Caco-2 (cell line): ENCODE results near the gene CUTA. TPM values are rescaled to one million over a fixed set of nuclear protein-coding genes. Genes with fewer than 3 reads are reported as not detected.

Experiments used
- BruUV-seq: library from RNA; stranded (reverse); fragments of 400-500 nt; replicated peaks from 2 replicates; lab custom pipeline; 2021; lab: Mats Ljungman, UMichigan
- CTCF ChIA-PET: fragments of 300-600 bp; sonication (Branson Sonifier 250); formaldehyde crosslinking; loops from one replicate; lab custom pipeline; 2022; ENCODE audit warnings: antibody characterized with exemption; lab: Charles Lee
- POLR2A ChIA-PET: fragments of 300-600 bp; sonication (Branson Sonifier 250); formaldehyde crosslinking; loops from one replicate; lab custom pipeline; 2022; ENCODE audit warnings: antibody characterized with exemption; lab: Charles Lee
- DNase-seq, 2 experiments: peaks; one replicate each; pipeline versions ENCODE4 v3.0.0 to v3.0.0-alpha.2; 2020 to 2022
- H3K27me3 ChIP-seq: replicated peaks from 2 replicates; pipeline ENCODE4 v1.6.0; 2011; ENCODE audit warnings: low read length; ENCODE audit not compliant: control insufficient read depth, insufficient read depth
- H3K36me3 ChIP-seq: 2 replicates; pipeline ENCODE4 v1.5.1; 2011; ENCODE audit warnings: low read length; ENCODE audit not compliant: control insufficient read depth, insufficient read depth
- H3K4me1 ChIP-seq: fragments of 250-450 bp; sonication (Bioruptor Pico); 2 replicates; pipeline ENCODE4 v1.5.1; 2020; ENCODE audit warnings: mild to moderate bottlenecking
- H3K4me3 ChIP-seq: 2 replicates; pipeline ENCODE4 v1.5.1; 2011; ENCODE audit warnings: low read depth, mild to moderate bottlenecking, control low read depth, low read length
- H3K9me3 ChIP-seq: fragments of 250-450 bp; sonication (Bioruptor Pico); 2 replicates; pipeline ENCODE4 v1.5.1; 2020; ENCODE audit warnings: mild to moderate bottlenecking, moderate library complexity
- H3K27ac Mint-ChIP-seq: one replicate; pipeline ENCODE4 v1.8.0; 2022; ENCODE audit warnings: mixed read lengths; ENCODE audit not compliant: unreplicated experiment
- H3K27me3 Mint-ChIP-seq: one replicate; pipeline ENCODE4 v1.8.0; 2022; ENCODE audit warnings: mixed read lengths; ENCODE audit not compliant: insufficient read depth, unreplicated experiment
- H3K36me3 Mint-ChIP-seq: one replicate; pipeline ENCODE4 v1.8.0; 2022; ENCODE audit warnings: mild to moderate bottlenecking, mixed read lengths; ENCODE audit not compliant: insufficient read depth, unreplicated experiment
- H3K4me1 Mint-ChIP-seq: one replicate; pipeline ENCODE4 v1.8.0; 2022; ENCODE audit warnings: low read depth, mixed read lengths; ENCODE audit not compliant: unreplicated experiment
- H3K4me3 Mint-ChIP-seq: one replicate; pipeline ENCODE4 v1.8.0; 2022; ENCODE audit warnings: mild to moderate bottlenecking, moderate library complexity, mixed read lengths; ENCODE audit not compliant: unreplicated experiment
- H3K9me3 Mint-ChIP-seq: one replicate; pipeline ENCODE4 v1.8.0; 2022; ENCODE audit warnings: mixed read lengths; ENCODE audit not compliant: unreplicated experiment
- intact Hi-C: fragments of 100-400 bp; cut with micrococcal nuclease; formaldehyde crosslinking; loops from one replicate; pipeline ENCODE4 v1.10.0; 2022; ENCODE audit not compliant: unreplicated experiment
- total RNA-seq: library from RNA; stranded (reverse); gene quantifications from 2 replicates; pipeline ENCODE4 v1.2.3, GENCODE V29; 2022
- TF ChIP-seq, protein P1 (sequence below), 2 experiments: fragments of 200-600 bp in 1 of 2; IDR thresholded peaks; 1 replicate in 1 of 2; 2 replicates in 1 of 2; pipeline versions ENCODE4 v1.5.1 to v1.8.0; 2011 to 2022; ENCODE audit warnings: antibody characterized with exemption in 1 of 2, control low read depth in 1 of 2, inconsistent platforms in 1 of 2, low read depth in 1 of 2, low read length in 1 of 2, mild to moderate bottlenecking in 1 of 2, moderate library complexity in 1 of 2; ENCODE audit not compliant: insufficient read depth in 1 of 2, severe bottlenecking in 1 of 2, unreplicated experiment in 1 of 2

Gene CUTA
- total RNA-seq, 1 experiment from 2014 or later = 166 TPM

DNA sequence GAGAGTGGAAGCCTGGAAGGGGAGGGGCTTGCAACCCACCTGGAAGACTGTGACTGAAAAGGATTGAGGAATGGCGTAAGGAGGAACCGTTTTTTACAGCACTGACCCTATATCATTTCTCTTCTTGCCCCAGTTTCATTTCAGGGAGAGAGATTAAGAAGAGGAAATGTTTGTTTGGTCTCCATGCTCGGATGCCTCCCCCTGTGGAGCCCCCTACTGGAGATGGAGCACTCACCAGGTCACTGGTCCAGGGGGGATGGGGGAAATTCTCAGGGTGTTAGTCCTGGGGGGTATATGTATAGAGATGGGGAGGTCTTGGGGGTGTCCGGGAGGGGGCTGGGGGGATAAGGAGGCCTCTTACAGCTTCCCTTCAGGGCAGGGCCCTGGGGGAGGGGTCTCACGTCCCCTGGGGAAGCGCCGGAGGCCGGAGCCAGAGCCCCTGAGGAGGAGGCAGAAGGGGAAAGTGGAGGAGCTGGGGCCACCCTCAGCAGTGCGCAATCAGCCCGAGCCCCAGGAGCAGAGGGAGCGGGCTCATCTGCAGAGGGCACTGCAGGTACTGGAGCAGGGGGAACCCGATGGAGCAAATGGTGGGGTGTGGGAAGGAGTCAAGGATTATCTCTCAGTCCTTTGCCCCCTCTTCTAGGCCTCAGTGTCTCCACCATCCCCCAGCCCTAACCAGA, 3.2 kb downstream of the CUTA start:
- Mint-ChIP-seq H3K9me3 (no peaks in the 10 kb centered on the region), H3K27ac (no peak overlapping the region), H3K4me3 (no peak overlapping the region), H3K4me1 (peaks cover 10% of the 10 kb centered on the region), H3K36me3 (peaks cover 61% of the 10 kb centered on the region), H3K27me3 (no peaks in the 10 kb centered on the region)
- POLR2A ChIA-PET = no interaction called here
- Histone ChIP-seq H3K9me3 (no peaks in the 10 kb centered on the region), H3K4me1 (peaks cover 18% of the 10 kb centered on the region), H3K27me3 (no peaks in the 10 kb centered on the region), H3K36me3 (peaks cover 4% of the 10 kb centered on the region), H3K4me3 (no peak overlapping the region)
- TF ChIP-seq, protein P1, sequence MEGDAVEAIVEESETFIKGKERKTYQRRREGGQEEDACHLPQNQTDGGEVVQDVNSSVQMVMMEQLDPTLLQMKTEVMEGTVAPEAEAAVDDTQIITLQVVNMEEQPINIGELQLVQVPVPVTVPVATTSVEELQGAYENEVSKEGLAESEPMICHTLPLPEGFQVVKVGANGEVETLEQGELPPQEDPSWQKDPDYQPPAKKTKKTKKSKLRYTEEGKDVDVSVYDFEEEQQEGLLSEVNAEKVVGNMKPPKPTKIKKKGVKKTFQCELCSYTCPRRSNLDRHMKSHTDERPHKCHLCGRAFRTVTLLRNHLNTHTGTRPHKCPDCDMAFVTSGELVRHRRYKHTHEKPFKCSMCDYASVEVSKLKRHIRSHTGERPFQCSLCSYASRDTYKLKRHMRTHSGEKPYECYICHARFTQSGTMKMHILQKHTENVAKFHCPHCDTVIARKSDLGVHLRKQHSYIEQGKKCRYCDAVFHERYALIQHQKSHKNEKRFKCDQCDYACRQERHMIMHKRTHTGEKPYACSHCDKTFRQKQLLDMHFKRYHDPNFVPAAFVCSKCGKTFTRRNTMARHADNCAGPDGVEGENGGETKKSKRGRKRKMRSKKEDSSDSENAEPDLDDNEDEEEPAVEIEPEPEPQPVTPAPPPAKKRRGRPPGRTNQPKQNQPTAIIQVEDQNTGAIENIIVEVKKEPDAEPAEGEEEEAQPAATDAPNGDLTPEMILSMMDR (IDR thresholded peaks at IDR 0.05; ENCODE audit: insufficient read depth in 1 of 2, low read depth in 1 of 2, low read length in 1 of 2, severe bottlenecking in 1 of 2, unreplicated experiment in 1 of 2) = peak in 1 of 2 experiments; percentile 29
- BruUV-seq = no TSS peak
- DNase-seq = no peak
- intact Hi-C loops = no loop called here
- CTCF ChIA-PET = no interaction called here

DNA sequence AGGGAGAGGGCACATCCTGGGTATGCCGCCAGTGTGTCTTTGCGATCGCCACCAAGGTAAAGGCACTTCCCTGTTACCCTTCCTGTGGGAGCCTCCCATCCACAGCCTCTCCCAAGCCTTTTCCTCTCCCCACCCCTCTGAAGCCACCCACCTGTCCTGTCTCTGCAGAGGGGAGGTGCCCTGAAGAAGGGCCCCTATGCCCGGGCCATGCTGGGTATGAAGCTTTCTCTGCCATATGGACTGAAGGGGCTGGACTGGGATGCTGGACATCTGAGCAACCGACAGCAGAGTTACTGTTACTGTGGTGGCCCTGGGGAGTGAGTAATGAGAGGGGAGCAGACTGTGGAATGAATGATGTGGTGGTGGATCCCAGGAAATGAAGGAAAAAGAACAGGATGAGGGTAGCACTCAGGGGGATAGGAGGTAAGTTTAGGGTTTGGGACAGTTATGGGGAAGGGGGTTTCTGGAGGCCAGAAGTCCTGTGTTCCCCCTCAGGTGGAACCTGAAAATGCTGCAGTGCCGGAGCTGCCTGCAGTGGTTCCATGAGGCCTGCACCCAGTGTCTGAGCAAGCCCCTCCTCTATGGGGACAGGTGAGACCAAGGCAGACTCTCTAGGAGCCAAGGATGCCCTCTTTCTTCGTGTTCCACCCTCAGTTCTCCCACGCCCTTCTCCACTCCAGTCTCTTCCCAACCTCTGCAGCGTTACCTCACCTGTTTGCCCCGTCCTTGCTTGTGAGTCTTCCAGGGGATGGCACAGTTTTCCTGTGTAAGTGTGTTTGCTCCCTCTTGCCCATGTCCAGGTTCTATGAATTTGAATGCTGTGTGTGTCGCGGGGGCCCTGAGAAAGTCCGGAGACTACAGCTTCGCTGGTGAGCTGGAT, 4.4 kb downstream of the CUTA start:
- H3K4me1 ChIP-seq = peaks cover 20% of the 10 kb centered on the region
- BruUV-seq = no TSS peak
- Mint-ChIP-seq H3K9me3 (no peaks in the 10 kb centered on the region), H3K4me1 (peaks cover 15% of the 10 kb centered on the region), H3K36me3 (peaks cover 70% of the 10 kb centered on the region), H3K4me3 (no peak overlapping the region), H3K27ac (no peak overlapping the region), H3K27me3 (no peaks in the 10 kb centered on the region)
- H3K27me3 ChIP-seq = no peaks in the 10 kb centered on the region
- peaks cover 4% of the 10 kb centered on the region for H3K36me3 ChIP-seq
- intact Hi-C loops = no loop called here
- H3K4me3 ChIP-seq = no peak overlapping the region
- H3K9me3 ChIP-seq = no peaks in the 10 kb centered on the region
- no peak for DNase-seq
- TF ChIP-seq, protein P1 (IDR thresholded peaks at IDR 0.05; ENCODE audit: insufficient read depth in 1 of 2, low read depth in 1 of 2, low read length in 1 of 2, severe bottlenecking in 1 of 2, unreplicated experiment in 1 of 2) = no peak
- ChIA-PET POLR2A (interaction anchor here (0.6 kb wide), 1 partner anchor 95 kb away, joined by 4 read pairs; no protein-coding TSS in a partner anchor), CTCF (no interaction called here)

DNA sequence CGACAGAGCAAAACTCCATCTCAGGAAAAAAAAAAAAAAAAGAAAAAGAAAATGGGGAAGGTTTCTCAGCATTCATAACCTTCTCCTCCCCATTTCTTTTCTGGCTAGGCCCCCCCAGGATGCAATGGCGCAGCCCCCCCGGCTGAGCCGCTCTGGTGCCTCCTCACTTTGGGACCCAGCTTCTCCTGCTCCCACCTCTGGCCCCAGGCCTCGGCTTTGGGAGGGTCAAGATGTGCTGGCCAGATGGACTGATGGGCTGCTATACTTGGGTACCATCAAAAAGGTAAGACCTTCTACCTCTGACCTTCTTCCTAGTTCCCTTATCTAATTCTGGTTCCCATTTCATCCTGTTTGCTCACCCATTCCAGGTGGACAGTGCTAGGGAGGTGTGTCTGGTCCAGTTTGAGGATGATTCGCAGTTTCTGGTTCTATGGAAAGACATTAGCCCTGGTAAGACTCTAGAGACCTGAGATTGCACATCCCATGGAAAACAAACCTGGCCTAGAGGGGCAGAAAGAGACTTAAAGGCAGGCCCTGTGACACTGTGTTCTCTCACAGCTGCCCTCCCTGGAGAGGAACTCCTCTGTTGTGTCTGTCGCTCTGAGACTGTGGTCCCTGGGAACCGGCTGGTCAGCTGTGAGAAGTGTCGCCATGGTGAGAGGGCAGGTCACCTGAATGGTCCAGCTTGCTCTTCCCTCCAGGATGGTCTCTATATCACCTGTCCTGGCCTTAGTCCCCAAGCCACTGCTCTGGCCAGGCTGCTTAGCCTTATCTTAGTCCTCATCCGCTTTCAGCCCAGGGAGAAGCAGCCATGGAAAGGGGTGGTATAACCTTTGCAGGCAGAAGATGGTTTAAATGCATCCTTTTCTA, 5.5 kb downstream of the CUTA start:
- no peaks in the 10 kb centered on the region for H3K27me3 ChIP-seq
- no peaks in the 10 kb centered on the region for H3K9me3 ChIP-seq
- DNase-seq = no peak
- BruUV-seq = no TSS peak
- H3K36me3 ChIP-seq = peaks cover 4% of the 10 kb centered on the region
- H3K4me3 ChIP-seq = no peak overlapping the region
- TF ChIP-seq, protein P1 (IDR thresholded peaks at IDR 0.05; ENCODE audit: insufficient read depth in 1 of 2, low read depth in 1 of 2, low read length in 1 of 2, severe bottlenecking in 1 of 2, unreplicated experiment in 1 of 2) = no peak
- Mint-ChIP-seq H3K36me3 (peaks cover 68% of the 10 kb centered on the region), H3K27me3 (no peaks in the 10 kb centered on the region), H3K4me1 (peaks cover 13% of the 10 kb centered on the region), H3K4me3 (peak overlapping the region; percentile 96), H3K9me3 (no peaks in the 10 kb centered on the region), H3K27ac (peak overlapping the region; percentile 99)
- intact Hi-C loops = no loop called here
- CTCF ChIA-PET = no interaction called here
- POLR2A ChIA-PET = interaction anchor here (0.6 kb wide), 1 partner anchor 94 kb away, joined by 4 read pairs; no protein-coding TSS in a partner anchor
- peaks cover 25% of the 10 kb centered on the region for H3K4me1 ChIP-seq
